GM15510 (cell line): ENCODE data around the gene NCKAP5.

ENCODE experiments used
- POLR2A ChIP-seq: IDR thresholded peaks from 3 replicates; pipeline ENCODE4 v1.6.1; 2011; ENCODE audit warnings: borderline replicate concordance; ENCODE audit not compliant: insufficient read length; ENCODE audit errors: extremely low read depth

The NCKAP5 gene

DNA sequence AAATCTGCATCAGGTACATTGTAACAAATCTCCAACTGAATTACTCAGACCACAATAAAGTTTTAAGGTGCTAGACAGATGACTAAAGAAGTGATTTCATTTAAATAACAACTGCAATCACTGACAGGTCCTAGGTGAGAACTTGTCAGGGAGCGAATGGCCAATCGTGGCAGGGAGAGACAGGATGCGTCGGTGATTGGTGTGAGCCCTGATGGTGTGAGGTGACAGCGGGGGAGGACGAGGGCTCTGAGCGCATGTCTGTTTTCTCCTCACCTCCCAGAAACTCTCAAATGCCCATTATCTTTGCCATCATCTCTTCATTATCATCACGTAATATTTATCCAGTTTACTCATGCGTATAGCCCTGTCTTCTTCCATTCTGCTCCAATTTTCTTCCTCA is 690.3 kb downstream of the NCKAP5 start:
- TF ChIP-seq POLR2A, result no peak

DNA sequence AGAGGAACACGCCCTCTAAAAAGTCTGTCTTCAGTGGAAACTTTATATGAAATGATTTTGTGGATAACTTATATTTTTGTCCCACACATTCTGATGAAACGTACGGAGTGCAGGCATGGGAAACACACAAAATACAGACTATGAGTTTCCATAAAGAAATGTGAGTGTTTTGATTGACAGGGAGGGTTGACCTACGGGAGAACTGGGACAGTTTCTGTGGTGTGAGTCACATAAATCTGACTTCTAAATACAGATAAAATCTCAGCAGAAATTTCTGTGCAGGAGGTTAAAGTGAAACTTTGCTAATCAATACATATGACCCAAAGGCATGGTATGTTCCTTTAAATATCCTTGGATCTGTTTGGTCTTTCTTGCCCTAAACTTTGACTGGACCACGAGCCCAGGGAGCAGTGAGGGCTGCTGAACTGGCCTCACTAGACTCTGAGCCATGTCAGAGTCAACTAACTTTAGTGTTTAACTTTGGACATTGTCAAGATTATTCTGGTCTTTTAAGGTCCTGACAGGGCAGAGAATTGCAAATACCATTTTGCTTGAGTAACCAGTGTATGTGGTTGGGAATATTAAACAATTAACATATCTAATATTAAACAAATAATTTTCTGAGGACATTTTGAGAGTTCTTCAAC is 691.4 kb downstream of the NCKAP5 start:
- no peak for TF ChIP-seq POLR2A

DNA sequence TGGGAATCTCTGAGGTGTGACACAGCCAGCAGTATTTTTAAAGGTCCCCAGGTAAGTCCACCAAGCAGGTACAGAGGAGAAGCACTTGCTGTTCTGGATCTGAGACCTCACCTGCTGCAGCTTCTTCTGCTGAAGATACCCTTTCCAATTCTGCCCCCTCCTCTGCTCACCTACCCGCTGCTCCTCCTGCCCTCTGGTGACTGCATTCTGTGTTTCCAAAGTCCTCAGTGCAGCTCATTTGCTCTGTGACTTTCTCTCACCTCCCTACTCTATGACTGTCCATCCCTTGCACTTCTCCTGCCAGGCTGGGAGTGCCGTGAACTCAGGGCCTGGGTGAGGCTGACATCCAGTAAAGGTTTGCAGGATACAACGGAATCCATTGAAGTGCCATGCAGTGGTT is 693.1 kb downstream of the NCKAP5 start:
- TF ChIP-seq POLR2A, result no peak

DNA sequence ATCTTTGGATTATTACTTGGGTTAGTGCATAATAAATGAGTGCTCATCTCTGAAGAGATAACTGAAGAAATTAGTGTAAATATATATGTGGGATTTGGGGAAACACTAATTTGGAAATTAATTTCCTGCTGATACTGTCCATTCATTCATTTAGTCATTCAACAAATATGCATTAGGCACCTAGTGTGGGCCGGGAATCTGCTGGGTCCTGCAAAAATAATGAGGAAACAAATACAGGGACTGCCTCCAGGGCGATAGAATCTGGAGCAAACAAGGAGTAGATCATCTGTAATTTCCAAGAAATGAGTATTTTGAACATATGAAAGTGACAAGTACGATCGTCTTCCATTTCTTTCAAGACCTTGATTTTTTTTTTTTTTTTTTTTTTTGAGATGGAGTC is 694.5 kb downstream of the NCKAP5 start:
- no peak for TF ChIP-seq POLR2A

DNA sequence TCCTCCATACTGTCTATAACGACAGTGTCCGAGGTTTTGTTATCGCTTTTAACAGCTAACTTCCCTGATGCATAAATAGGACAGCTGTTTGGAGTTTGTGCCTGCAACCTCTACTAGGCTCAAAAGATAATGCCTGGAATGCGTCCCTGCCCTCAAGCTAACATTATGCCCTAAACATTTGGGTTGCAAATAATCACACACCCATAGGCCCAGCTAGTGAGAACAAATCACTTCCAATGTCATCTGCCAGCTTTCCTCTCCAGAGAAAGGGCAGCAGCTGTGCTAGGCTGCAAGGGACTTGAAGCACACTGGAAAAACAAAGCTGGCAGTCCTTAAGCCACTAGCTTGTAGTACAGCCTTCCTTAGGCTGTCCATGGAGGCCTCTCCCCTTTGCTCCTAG is 696.4 kb downstream of the NCKAP5 start:
- TF ChIP-seq POLR2A, result no peak

DNA sequence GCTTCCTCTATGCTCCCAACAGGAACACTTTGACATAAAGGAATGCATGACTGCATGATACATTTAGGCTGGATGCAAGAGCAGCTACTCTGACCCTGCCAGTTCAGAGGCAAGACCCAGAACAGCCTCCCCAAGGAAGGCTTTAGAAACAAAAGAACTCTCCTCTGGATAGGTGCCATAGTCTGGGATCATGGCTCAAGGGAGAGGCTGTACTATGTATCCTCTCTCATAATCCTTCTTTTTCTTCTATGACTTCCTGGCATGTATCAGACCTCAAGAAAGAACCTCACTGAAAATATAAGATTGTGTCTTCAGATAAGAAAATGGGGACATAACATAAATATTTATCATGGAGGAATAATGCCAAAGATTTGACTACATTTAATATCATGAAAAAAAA is 704.3 kb downstream of the NCKAP5 start:
- TF ChIP-seq POLR2A, result no peak

DNA sequence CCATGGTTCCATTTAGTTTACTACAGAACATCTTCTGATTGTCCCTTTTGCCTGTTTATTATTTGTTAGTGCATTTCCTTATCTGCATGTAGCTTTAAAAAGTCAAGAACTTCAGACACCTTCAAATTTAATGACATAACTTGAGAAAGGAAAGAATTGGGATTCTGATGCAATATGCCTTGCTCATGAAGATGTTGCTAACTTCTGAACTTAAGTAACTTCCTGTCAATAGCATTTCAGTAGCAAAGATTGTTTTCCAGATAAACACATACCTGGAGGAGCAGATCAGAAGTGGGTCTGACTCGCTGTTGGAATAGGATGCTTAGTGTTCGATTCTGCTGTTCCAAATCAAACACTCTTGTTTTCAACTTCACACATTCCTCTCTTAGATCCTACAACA is 708.0 kb downstream of the NCKAP5 start:
- TF ChIP-seq POLR2A, result no peak

DNA sequence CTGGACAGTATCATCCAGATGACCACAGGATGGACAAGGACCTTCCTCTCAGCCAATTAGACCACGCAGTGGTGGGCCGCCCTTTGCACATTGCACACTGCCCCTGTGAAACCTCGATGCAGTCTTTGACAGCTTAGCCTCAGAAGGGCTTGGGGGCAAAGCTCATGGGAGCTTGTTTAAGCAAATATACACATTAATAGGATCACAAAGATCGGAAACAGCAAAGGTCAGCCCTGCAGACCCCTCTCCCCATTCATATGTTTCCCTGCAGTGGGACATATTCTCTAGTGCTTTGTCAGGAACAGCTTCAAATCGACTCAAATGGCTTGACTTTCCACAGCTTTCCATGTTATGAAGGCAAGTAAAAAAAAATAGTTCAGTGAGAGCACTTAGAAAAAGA is 708.7 kb downstream of the NCKAP5 start:
- no peak for TF ChIP-seq POLR2A

DNA sequence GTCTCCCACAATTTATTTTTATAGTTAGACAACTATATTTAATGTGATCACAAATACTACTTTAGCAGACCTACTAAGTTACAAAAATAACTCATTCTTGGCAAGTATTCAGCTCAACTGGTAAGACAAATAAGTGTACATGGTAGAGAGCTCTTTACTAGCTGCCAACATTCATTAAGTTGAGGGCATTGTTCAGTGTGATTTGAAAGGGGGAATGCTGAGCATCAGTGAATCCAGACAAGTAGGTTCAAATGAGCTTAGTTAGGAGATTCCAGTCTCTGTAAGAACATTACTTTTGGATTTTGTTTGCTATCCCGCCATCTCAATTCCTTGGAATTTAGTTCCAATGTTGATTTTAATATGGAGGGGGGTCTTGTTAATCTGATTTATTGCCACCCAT is 710.9 kb downstream of the NCKAP5 start:
- no peak for TF ChIP-seq POLR2A

DNA sequence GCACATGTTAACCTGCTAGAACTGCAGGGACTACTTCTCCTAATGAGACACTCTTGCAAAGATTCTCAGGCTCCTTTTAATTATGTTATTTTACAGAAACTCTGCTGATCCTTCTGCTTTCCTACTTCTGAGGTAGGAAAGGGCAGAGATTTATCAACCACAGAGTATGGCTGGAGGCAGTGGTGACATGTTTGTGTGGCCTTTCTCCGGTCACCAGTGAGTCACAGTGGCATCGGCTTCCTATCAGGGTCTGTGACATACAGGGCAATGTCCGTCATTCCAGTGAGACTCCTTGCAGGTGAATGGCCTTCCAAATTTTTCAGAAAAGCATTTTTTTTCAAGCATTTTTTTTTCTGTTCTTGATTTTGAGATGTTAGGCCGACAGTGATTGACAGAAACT is 717.6 kb downstream of the NCKAP5 start:
- TF ChIP-seq POLR2A, result no peak

DNA sequence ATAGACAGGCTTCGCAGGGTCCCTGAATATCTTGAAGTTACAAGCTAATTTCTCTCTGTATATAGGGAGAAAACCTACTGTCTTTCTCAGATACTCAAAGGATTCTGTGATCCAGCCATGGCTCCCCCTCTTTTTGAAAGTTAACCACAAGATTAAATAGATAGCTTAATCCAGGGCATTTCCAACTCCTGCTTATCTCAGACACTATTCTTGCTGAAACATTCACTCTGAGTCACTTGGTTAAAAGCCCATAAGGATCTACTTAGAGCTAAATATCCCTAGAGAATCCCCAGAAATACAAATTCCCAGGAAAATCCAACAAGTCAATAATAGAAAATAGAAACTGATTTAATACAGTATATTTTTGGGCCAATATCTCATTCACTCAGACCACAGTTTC is 719.1 kb downstream of the NCKAP5 start:
- no peak for TF ChIP-seq POLR2A

DNA sequence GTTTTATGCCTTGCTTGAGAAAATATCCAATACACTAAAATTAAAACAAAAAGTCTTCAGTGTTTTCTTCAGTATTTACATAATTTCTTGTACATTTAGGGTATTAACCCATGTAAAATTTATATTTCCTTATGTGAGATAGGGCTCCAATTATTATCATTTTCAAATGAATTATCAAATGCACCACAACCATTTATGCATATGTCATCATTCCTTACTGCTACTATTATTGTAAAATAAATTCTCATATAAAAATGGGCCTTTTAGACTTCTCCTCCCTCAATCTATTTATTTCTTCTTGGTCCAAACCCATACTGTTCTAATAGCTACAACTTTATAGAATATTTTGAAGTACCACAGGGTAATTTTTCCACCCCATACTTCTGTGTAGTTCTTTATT is 722.9 kb downstream of the NCKAP5 start:
- no peak for TF ChIP-seq POLR2A

DNA sequence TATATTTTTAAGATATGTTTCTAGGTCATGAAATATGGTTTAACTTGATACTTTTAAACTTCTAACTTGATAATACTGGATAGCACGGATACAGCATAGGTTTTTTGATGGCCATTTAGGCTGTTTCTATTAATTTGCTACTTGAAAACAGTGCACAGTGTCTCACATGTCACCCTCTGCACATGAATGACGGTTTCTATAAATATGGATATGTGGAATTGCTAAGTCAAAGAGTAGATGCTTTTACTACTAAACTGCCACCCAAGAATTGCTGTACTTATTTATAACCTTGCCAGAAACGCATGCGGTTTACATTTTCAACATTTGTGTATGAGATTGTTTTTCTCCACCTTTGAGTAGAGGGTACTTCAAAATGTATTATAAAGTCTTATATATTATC is 723.7 kb downstream of the NCKAP5 start:
- no peak for TF ChIP-seq POLR2A

DNA sequence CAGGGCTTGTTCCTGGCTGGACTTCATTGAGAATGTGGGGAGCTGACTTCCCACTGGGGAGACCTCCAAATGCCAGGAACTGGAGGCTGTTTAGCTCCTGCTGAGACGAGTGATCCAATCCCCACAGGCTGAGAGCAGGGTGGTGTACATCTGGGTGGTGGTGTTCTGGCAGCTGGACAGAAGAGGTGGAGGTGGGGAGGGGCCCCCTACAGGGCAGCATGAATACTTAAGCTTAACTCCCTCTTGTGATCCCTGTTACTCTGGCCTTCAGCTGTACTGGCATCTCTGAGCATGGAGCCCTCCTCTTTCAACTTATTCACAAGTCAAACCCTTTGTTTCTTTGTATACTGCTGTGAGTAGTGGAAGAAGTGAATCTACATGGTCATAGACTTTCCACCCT is 730.5 kb downstream of the NCKAP5 start:
- no peak for TF ChIP-seq POLR2A

DNA sequence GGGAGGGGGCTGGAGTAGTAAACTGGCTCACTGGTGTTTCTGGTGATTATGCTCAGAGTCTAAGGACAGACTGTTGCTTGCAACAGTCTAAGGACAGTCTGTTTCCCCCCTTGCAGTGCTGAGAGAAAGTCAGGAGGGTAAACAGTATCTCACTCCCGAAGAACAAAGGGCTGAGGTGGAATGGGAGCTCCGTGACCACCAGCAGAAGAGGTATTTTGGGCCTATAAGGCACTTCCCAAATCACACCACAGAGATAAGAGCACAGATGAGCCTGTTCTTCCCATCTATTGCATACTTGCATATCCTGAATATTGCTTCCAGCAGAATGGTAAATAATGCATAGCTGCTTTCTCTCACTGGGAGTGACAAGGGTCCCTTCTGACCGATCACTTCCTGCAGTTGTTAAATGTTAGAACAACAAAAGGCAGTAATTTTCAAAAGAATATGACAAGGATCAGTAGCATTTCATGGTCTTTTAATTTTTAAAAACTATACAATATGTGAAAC is 737.9 kb downstream of the NCKAP5 start:
- no peak for TF ChIP-seq POLR2A

DNA sequence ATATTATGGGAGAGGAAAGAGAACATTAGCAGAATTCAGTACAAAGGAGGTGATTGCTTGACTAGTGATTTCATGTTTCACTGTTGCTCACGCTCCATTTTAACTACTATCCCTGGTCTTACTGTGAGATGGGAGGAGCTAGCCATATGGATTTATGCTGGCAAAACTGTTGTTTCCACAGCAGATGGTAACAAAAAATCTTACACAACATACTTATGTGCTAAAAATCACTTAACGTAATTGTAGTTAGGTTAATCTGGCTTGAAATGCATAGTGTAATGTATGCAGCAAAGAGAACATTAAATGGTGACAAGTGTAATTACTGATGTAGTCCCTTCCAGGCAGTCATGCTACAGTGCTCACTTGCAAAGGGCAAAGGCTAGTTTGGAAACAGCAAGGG is 742.7 kb downstream of the NCKAP5 start:
- TF ChIP-seq POLR2A, result no peak

DNA sequence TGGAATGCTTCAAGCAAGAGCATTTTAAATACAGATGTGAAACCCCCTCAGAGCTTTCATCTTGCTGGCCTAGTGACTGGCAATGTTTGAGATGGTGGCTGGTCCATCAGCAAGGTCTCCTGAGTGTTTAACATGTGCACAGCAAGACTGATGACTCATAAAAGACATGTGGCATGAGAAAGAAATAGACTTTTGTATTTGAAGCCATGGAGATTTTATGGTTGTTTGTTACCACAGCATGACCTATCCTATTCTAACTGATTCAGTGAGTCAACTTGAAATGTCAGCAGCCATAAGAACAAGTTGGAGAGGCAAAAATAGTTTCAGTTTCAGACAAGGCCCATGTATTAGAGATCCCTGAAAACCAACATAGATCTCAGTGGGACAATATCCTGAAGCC is 743.5 kb downstream of the NCKAP5 start:
- TF ChIP-seq POLR2A, result no peak
